D721Med (cell line): ENCODE data around the gene NIP7.

Experiments
- DNase-seq: peaks from one replicate; pipeline ENCODE4 v3.0.0; 2011; ENCODE audit warnings: low spot score; ENCODE audit not compliant: insufficient read length
- FAIRE-seq: peaks from 2 replicates; lab custom pipeline; 2011; peaks lifted over from hg19 to GRCh38; lab: Jason Lieb, UNC
- TF ChIP-seq, protein P1 (sequence below): IDR thresholded peaks from 2 replicates; pipeline ENCODE4 v1.5.1; 2012; ENCODE audit warnings: mild to moderate bottlenecking, control low read depth; ENCODE audit not compliant: insufficient read depth; ENCODE audit errors: missing control alignments

The NIP7 gene

DNA sequence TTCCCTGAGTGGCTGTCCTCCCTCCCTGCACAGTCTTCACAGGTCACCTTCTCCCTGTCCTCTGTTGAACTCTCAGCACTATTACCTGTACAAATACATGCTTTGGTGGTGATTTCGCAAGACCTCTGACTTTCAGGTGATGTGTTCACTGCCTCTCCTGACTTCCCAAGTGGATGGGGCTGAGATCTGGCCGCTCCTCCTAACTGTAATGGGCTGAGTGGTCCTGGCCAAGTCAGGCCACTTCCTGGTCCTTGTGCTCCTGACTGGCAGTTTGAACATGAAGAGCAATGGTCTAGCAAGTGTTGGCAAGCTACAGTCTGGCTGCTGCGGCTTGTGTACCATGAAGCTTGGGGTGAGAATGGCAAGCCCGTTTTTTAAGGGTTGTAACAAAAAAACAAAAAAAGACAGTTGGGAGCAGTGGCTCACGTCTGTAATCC lies 23.7 kb downstream of the NIP7 start:
- no peak for DNase-seq
- TF ChIP-seq, protein P1, sequence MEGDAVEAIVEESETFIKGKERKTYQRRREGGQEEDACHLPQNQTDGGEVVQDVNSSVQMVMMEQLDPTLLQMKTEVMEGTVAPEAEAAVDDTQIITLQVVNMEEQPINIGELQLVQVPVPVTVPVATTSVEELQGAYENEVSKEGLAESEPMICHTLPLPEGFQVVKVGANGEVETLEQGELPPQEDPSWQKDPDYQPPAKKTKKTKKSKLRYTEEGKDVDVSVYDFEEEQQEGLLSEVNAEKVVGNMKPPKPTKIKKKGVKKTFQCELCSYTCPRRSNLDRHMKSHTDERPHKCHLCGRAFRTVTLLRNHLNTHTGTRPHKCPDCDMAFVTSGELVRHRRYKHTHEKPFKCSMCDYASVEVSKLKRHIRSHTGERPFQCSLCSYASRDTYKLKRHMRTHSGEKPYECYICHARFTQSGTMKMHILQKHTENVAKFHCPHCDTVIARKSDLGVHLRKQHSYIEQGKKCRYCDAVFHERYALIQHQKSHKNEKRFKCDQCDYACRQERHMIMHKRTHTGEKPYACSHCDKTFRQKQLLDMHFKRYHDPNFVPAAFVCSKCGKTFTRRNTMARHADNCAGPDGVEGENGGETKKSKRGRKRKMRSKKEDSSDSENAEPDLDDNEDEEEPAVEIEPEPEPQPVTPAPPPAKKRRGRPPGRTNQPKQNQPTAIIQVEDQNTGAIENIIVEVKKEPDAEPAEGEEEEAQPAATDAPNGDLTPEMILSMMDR = no peak
- FAIRE-seq = no peak

DNA sequence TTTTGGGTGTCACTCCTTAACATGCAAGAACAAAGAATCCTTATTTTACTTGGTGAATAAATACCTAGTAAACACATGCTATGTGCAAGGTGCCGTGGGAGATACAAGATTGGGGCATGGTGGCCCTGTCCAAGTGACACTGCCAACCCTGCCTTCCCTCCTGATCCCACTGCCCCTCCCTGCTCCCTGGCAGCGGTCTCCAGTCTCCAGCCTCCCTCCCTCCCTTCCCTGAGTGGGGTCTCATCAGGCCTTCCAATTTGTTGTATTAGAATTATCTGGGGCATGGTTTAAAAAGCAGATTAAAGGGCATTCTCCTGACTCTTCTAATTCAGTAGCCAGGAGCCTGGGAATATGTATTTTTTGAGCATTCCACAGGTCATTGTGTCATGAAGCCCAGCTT lies 24.5 kb downstream of the NIP7 start:
- TF ChIP-seq, protein P1 = no peak
- FAIRE-seq (no peak), DNase-seq (no peak)

DNA sequence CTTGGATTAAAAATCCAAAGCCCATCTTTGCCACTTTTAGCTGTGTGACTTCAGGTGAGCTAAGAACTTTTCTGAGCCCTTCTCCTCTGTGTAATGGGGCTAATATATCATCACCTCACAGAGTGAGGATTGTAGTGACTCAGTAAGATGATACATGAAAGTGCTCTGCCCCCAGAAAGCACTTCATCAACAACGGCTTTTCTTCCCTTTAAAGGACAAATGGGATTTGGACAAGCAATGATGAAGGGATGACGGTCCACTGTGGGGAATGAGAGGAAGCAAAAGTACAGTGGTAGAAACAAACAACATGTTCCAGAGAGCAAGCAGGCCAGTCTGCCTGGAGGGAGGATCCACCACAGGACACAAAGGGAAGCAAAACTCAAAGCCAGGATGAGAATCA lies 26.3 kb downstream of the NIP7 start:
- DNase-seq = no peak
- TF ChIP-seq, protein P1 = no peak
- no peak for FAIRE-seq

DNA sequence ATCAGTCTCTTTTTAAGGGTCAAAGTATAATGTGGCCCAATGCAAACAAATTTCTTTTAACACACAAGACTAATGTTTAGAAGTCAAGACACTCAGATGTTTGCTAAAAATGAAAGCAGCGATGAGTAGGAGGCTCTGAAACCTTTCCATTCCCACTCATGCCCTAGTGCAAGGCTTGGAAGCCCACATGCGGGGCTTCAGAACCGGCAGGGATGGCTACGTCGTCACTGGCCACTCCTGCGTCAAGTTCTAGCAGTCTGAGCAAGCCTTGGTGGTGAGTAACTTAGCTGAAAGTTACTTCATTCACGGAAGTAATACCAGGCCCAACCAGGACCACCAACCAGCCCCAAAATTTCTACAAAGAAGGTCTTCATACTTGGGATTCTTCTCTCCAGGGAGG lies 26.9 kb downstream of the NIP7 start:
- TF ChIP-seq, protein P1 = no peak
- FAIRE-seq (no peak), DNase-seq (no peak)

DNA sequence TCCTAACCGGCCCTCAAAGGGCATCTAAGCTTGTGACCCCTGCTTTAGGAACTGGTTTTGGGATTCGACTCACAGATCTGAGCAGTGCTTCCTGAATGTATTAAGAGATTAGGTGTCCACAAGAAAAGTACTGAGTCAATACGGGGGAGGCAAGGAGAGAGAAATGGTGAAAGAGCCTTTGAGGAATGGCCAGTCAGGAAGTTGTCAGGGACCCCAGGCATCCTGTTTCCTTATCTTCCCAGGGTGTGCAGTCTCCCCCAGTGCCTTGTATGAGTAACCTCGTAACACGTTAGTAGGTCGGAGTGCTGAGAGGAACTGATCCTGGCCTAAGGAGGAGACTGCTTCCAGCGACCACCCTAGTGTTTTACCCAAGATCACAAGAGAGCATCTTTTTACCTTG lies 28.4 kb downstream of the NIP7 start:
- DNase-seq (no peak), FAIRE-seq (no peak)
- TF ChIP-seq, protein P1 = no peak

DNA sequence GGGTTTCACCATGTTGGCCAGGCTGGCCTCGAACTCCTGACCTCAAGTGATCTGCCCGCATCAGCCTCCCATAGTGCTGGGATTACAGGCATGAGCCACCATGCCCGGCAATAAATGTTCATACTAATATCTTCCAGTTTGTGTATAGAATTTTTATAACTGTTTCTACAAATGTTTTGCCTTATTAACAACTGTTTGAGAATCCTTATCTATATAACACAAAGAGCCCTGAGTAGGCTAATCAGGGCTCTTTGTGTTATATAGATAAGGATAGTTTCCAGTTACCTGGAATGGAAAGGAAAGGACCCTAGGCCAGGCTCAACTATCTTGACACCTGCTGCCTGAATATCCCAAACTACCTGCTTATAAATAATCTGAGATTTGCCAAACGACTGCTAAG lies 29.3 kb downstream of the NIP7 start:
- DNase-seq (no peak), FAIRE-seq (no peak)
- TF ChIP-seq, protein P1 = no peak

DNA sequence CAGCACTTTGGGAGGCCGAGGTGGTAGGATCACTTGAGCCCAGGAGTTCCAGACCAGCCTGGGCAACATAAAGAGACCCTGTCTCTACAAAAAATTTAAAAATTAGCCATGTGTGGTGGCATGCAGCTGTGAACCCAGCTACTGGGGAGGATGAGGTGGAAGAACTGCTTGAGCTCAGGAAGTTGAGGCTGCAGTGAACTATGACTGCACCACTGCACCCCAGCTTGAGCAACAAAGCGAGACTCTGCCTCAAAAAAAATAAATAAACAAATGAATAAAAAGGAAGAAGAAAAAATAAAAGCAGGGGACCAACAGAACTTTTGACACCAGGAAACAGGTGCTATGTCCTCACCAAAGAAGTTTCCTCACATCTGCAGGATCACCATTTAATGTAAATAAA lies 32.0 kb downstream of the NIP7 start:
- TF ChIP-seq, protein P1 = no peak
- FAIRE-seq = no peak
- no peak for DNase-seq
